ENCODE measurements around the gene RIMBP2.

DNA sequence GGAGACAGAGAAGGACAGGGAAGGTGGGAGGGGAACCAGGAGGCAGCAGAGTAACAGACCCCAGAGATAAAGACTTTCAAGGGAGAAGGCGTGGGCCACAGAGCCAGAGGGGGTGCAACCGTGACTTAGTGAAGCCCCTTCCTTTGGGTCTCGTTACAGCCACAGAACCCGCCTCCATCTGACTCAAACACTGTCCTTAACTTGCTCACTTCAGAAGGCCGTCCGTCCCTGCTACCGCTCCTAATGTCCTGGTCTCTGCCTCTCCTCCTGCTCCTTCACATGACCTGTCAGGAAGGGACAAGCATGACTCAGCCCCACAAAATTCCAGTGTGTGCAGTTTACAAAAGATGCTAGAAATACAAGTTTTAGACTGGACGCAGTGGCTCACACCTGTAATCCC lies 18.0 kb downstream of the RIMBP2 start:
- TF ChIP-seq POLR2AphosphoS5 (IDR thresholded peaks at IDR 0.05; ENCODE audit: low read depth, low read length): no peak
- TF ChIP-seq, protein P1, sequence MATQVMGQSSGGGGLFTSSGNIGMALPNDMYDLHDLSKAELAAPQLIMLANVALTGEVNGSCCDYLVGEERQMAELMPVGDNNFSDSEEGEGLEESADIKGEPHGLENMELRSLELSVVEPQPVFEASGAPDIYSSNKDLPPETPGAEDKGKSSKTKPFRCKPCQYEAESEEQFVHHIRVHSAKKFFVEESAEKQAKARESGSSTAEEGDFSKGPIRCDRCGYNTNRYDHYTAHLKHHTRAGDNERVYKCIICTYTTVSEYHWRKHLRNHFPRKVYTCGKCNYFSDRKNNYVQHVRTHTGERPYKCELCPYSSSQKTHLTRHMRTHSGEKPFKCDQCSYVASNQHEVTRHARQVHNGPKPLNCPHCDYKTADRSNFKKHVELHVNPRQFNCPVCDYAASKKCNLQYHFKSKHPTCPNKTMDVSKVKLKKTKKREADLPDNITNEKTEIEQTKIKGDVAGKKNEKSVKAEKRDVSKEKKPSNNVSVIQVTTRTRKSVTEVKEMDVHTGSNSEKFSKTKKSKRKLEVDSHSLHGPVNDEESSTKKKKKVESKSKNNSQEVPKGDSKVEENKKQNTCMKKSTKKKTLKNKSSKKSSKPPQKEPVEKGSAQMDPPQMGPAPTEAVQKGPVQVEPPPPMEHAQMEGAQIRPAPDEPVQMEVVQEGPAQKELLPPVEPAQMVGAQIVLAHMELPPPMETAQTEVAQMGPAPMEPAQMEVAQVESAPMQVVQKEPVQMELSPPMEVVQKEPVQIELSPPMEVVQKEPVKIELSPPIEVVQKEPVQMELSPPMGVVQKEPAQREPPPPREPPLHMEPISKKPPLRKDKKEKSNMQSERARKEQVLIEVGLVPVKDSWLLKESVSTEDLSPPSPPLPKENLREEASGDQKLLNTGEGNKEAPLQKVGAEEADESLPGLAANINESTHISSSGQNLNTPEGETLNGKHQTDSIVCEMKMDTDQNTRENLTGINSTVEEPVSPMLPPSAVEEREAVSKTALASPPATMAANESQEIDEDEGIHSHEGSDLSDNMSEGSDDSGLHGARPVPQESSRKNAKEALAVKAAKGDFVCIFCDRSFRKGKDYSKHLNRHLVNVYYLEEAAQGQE (IDR thresholded peaks at IDR 0.05; ENCODE audit: insufficient read depth in 1 of 2, low read depth in 2 of 2, low read length in 2 of 2): no peak
- TF ChIP-seq TAF1 (IDR thresholded peaks at IDR 0.05; ENCODE audit: borderline replicate concordance, insufficient read depth, low read length): no peak
- TF ChIP-seq FOXP2 (optimal IDR thresholded peaks at IDR 0.05; ENCODE audit: borderline replicate concordance, extremely low read depth, extremely low read length, insufficient read depth): no peak

Measured in PFSK-1 (cell line).